ENCODE measurements around the gene SYNRG. TPM values are rescaled to one million over a fixed set of nuclear protein-coding genes. Genes with fewer than 3 reads are reported as not detected.

SYNRG gene
- total RNA-seq, 1 donor from 2014 or later, result 65.4 TPM

DNA sequence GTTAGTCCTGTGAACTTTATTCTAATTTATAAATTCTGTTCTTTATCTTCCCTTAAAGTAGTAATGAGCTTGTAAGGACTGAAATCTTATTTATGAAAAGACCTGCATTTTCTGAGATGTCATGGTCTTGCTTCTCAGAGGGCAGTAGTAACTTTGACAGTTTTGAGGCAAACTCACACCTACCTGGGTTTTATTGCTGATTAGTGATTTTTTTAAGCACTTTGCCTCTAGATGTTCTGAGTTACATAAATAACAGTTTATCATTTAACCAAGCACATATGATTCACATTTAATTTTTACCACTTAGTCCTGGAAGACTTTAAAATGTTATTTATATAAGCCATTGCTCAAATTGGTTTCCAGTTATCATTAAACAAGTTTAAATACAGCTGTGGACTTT is 108.8 kb downstream of the SYNRG start:
- DNase-seq (ENCODE audit: low spot score), result no peak

DNA sequence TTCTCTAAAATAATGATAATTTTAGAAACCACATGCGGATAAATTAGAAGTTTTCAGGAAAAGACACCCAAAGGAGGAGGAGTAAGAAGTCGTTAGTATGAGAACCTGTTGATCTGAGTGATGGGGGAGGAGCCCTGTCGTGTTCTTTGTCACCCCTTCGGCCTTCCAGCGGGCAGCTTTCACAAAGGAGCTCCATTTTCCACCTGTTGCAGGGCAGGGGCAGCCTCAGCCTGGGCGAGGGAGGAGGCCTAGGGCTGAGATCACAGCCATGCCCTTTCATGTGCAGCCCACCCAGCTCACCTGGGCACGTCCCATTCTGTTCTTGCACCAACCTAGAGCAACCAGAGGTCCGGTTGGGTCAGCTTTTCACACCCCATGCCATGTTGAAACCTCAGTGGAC is 114.2 kb downstream of the SYNRG start:
- no peak for DNase-seq (ENCODE audit: low spot score)

DNA sequence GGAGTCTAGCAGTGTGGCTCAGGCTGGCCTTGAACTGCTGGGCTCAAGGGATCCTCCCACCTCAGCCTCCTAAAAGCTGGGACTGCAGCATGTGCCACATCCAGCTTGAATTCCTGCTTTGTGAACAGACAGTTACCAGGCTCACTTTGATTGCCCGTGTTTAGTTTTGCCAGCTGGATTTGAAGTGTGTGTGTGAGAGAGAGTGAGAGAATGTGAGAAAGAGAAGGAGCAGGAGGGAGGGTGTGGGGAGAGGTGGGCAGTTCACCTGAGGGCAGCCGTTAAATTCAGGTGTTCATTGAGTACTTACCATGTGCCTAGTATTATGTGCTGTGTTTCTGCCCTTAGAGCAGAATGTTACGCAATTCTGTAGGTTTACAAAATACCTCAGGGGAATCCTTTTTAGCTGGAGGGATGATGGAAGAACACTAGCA is 114.8 kb downstream of the SYNRG start:
- DNase-seq (ENCODE audit: low spot score), result no peak

DNA sequence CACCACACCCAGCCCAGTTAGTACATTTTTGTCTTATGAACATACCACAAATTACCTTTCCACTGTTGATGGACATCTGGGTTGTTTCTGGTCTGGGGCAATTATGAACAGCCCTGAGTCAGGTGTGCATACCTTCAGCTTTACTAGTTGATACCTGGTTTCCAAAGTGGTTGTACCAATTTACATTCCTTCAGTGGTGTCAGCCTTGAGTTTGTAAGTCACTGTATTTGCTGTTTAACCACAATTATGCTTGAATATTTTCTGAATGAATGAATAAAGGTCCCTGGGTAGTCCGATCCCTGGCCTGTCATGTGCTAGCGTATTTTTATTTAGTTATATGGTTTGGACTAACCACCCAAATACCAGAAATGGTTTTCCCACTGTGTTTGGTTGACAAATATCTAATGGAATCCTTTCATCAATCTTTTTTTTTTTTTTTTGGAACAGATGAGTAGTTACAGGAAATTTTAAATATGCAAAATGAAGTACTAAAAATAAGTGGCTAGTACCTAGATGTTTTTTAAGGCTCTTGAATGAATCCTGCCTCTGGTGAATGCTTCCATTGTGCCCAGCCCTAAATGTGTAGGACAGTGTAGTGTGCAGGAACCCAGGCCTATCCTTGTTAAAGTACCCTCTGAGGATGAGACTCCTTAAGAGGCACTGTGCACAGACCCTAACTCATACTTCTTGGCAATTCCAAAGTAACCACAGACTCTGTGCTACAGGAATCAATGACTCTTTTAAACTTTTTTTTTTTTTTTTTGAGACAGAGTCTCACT is 115.8 kb downstream of the SYNRG start:
- no peak for DNase-seq (ENCODE audit: low spot score)

DNA sequence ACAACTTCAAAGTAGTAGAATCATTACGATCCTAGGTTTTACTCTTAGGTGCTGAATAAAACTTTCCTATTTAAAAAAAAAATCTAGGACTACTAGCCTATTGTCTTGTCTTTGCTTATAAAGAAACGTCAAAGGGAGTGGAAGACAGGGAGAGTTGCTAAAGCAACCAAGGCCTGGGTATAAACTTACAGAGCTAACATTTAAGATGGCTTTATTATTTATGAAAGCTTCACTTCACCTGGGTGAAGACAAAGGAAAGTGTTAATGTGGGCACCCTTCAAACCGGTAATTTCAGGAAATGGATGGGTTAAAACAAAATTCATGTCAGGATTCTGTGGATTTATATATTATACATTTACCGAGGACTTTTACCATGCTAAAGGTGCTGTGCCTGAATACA is 117.1 kb downstream of the SYNRG start:
- no peak for DNase-seq (ENCODE audit: low spot score)

DNA sequence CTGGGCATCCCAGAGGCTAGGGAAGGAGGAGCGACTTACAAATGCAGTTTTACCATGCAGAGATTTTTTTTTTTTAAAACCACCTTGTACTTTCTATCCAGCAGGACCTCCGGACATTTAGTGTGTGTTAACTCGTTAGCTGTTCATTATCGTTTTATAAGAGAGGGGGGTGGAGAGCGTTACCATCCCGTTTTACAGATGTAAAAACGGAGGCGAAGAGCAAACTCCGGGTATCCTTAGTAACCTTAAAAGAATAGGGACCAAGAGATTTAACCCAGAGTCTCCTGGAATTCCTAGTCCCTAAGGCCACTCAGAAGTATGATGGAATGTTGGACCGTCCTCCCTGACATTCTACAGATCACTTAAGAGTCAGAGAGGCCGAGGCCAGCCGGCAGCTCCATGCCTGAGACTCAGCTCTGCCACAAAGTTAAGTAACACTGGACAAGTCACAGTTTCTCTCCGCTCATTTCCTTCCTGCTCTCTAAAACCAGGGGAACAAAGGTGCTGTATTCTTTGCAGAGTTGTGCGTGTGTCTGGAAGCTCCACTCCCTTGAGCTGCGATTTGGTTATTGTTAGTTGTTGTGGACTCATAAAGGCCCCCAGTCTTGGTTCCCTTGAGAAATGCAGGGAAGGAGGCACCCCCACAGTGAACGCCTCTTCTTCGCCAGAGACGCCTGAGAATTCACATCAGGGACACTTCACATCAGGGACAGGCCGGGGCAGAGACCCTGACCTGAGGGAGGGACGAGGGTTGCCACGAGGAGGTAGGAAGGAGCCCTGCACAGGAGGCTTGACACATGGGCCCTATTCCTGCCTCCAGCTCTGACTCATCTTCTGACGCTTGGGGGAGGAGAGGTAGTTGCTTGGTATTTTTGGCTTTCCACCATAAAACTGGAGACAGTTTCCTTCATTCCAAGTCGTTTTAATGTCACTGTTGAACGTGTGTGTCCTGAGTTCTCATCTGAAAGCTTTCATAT is 118.3 kb downstream of the SYNRG start:
- peak; percentile 53 for DNase-seq (ENCODE audit: low spot score)

DNA sequence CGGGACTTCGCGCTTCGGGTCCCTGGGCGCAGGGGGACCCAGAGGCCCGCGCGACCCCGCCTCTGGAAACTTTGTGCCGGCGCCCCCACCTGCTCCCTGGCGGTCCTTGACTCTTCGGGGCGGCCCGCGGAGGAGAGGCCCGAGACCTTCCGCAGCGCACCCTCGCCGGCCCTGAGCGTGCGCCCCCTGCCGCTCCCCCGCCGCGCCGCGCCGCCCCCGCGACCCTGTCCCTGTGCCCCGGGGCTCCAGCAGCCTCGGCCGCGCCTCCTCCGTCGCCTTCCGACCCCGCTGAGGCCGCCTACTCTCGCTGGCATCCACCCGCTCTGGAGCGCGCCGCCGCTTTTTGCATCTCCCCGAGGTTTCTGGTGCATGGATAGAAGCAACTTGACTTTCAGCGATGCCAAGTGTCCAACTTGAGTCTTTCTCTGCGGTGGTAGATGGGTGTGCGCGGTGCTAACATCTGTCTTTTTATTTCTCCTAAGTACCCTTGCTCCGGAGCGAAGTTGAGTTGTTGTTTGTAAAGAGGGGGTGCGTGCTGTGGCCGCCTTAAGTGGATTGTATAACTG is 119.1 kb downstream of the SYNRG start:
- DNase-seq (ENCODE audit: low spot score), result peak; percentile 64

DNA sequence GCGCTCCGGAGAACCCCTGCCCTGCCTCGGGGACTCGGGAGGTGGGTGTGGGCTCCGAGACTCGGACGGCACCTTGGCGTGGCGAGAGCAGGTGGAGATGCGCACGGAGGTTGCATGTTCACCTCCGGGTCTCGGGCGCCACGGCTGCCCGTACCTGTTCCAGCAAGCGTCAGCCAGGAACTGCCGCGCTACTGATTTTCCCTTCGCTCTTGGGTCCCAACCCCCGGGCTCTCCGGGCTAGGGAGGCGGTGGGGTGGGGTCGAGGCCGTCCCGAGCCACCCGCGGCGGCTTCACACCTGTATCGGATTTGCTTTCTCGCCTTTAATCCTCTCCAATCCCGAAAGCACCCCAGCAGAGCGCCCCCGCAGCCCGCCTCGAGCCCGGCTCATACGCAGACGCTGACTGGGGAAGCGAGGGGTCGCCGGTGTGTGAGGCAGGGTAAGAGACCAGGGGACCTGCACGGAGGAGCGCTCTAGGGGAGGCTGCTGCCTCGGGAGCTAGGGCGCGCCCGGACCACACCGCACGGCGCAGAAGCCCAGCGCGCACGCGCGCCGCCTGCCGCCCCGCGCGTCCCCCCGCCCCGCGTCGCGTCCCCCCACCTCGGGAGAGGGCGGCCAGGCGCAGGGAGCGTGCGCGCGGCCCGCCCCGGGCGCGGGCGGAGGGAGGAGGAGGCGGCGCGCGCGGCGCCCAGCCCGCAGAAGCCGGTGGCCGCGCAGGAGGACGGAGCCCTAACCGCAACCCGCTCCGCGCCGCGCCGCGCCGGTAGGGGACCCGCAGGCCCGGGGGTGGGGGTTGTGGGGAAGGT is 119.8 kb downstream of the SYNRG start, which contains the start of gene DUSP14:
Gene DUSP14 (plus strand): TSS at position 695 of the 805 bp plus-strand sequence. CDS start 22,382 bp downstream, outside the sequence.
- peak; percentile 79 for DNase-seq (ENCODE audit: low spot score)

DNA sequence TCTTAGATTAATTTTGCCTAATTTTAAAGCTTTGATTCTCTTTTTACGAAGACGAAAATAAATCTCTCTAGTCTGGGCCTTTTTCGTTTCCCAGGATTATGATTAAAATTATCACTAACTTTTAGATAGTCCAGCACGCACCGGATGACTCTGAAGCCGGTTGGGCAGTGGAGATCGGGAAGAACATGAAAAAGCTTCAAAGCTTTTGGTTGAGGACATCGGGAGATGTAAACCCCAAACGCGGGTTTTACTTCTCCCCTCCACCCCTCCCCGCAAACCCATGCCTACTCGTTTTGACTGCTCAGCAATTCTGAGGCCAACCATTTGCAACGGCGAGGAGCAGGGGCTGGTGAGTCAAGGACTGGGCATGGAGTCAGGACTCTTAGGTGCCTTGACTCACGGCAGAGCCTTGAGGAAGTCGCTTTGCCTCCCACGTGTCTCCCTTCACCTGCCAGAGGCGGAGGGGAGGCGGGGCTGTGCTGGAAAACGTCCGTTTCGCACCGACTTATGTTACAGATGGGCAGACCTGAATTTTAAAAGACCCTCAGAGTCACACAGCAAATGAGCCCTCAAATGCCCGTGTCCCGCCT is 120.5 kb downstream of the SYNRG start:
- peak; percentile 85 for DNase-seq (ENCODE audit: low spot score)

DNA sequence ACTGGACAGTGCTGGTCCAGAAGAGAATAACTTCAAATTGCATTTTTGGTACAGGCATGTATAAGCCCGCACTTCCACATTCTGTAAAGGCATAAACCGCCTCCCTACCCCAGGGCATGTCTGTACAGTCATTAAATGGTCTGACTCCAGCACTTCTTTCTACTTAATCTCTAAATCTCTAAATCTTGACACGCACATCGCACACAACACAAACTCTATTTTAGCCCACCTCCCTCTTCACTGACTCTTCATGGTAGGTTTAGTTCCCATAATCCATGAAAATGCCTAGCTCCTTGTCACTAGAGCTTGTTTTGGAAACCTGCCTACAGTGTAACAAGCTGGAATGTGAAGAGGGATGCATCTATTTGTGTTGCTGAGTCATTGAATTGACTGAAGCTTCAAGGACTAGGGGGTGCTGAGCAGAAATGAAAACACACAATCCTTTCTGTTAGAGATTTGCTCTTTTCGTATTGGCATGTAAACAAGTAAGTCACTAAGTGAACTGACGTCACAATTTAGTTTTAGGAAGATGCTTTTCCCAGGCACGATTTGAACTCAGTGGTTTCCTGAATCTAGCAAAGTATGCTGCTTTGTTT is 121.1 kb downstream of the SYNRG start:
- DNase-seq (ENCODE audit: low spot score), result no peak

DNA sequence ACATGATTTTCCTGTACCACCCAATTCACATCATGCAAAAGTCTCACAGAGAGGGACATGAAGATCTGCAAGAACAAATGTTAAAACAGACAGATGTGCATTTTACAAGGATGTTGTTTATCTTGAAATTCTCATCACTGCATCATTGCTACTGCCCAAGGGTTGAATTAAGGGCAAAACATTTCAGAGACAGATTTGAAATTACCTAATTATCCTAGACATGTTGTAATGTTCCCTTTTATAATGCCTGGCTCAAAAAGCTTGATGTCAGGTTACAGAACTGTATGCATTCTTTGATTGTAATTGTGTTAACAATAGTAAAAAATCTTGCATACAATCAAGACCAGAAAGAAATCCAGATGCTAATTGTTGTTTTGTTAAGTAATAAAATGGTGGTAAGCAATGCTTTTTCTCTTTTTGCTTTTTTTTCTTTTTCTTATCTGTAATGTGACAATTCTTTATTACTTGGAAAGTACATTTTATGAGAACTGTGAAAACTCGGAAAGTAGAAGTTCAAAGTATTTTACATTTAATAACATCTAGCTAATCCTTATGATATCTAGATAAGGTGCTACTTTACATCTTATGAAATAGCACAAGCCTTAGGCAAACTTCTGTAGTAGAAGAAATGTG is 123.2 kb downstream of the SYNRG start:
- no peak for DNase-seq (ENCODE audit: low spot score)

DNA sequence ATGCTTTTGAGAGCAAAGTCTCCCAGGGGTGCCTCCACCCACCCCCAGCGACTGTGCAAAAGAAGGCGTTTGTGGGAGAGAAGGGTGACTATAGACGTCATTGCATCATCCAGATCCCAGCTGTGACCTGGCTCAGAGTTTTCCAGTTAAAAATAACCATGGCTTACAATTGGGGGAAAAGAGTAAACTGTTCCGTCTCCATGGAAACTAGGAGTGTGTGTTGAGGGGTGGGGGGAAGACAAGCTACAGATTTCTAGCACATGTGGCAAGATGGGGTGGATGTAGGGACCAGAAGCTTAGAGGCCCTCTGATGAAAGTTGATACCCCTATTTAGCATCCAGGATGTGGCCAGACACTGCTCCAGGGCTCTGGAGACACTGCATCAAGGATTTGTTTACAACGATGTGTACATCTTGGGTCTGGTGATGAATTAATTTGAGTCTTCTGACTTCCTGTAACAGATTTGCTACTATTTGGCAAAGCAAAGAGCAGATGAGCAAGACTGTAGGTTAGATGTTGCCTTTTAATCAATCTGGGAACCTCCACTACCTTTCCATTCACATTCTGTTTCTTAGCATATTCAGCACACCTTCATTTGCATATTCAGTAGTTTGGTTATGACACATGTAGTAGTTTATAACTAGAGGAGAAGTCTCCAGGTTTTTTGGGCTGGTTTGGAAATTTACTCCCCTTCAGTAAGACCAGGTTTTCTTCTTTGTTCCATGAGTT is 125.7 kb downstream of the SYNRG start:
- DNase-seq (ENCODE audit: low spot score), result no peak

DNA sequence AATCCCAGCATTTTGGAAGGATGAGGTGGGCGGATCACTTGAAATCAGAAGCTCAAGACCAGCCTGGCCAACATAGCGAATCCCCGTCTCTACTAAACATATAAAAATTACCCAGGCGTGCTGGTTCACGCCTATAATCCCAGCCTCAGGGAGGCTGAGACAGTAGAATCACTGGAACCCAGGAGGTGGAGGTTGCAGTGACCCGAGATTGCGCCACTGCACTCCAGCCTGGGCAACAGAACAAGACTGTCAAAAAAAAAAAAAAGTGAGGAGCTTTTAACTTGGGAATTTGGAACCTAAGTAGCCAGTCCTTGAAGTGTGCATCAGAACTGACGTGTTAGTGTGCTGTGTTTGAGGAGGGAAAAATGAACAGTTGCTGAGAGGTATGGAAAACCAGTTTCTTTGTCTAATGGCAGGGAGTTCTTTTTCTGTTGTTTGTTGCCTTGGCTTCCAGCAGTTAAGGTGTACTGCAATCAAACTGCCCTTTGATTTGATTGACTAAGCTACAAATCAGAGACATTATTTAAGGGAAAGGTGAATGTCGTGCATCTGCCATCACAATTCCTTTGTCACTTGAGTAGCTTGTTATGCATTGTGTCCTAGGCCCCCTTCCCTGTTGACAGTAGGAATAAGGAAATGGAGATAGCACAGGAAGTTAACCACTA is 128.1 kb downstream of the SYNRG start:
- no peak for DNase-seq (ENCODE audit: low spot score)

DNA sequence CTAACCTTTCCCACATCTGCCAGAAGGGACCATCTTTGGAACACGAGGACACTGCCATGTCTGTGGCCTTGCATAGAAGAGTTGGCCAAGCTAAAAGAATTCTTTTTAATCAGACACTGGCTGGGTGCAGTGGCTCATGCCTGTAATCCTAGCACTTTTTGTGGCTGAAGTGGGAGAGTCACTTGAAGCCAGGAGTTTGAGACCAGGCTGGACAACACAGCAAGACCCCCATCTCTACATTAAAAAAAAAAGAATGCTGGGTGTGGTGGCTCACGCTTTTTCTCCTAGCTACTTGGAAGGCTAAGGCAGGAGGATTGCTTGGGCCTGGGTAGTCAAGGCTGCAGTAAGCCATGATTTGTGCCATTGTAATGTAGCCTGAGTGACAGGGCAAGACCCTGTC is 128.8 kb downstream of the SYNRG start:
- no peak for DNase-seq (ENCODE audit: low spot score)

DNA sequence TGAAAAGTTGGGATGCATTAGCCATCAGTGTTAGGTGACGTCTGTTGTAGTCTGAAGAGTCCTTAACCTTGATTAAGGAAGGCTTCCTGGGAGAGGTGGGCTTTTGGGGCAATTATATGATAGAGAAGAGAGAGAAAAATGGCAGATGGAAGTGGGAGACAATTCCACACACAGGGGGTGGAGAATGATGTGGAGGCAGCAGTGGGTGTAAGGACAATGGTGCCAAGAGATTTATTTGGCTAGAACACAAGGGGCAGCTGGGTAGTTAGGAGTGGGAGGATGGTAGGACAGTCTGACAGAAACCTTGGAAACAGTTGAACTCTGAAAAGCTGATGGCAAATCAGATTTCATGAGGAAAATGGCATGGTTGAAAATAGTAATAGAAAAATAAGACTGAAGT is 130.2 kb downstream of the SYNRG start:
- no peak for DNase-seq (ENCODE audit: low spot score)

DNA sequence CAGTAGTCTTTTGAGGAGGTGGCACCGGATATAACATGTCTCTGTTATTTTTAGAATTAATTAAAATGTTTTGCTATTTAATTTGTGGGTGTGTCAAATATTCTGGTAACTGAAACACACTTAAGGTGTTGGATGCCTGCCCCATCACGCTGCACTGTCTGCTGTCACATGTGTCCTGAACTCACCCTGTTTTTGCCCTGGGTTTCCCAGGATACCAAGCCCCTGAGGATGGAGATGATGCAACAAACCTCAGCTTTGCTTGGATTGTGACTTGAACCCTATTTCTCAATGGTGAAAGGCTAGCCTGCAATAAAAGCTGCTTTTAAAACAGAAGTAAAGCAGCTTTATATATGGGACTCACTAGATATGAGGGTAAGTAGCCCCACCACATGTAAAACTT is 131.0 kb downstream of the SYNRG start:
- no peak for DNase-seq (ENCODE audit: low spot score)

DNA sequence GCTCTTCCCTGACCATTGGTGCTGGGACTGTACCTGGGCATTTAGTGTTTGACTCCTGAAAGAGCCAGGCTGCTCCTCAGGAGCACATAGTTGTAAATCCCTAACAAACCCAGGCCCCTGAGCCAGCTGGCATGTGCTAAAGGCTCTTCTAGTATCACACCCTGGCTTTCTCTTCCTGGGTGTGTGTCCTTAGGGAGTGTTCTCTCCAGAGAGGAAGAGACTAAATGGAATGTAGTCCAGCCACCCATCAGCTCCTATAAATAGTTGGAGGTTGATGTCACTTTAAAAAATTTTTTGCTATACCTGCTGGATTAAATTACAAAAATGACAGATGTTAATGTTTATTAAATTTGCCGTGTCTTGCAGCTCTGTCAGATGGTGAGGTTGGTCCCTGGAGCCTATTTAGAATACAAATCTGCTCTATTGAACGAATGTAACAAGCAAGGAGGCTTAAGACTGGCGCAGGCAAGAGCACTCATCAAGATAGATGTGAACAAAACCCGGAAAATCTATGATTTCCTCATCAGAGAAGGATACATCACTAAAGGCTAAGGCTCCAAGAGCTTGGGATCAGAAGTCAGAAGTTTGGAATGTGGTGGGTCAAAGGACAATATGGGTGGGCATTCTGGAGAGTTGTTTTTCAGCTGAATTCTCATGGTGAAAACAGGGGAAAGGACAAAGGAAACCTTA is 132.6 kb downstream of the SYNRG start:
- no peak for DNase-seq (ENCODE audit: low spot score)

DNA sequence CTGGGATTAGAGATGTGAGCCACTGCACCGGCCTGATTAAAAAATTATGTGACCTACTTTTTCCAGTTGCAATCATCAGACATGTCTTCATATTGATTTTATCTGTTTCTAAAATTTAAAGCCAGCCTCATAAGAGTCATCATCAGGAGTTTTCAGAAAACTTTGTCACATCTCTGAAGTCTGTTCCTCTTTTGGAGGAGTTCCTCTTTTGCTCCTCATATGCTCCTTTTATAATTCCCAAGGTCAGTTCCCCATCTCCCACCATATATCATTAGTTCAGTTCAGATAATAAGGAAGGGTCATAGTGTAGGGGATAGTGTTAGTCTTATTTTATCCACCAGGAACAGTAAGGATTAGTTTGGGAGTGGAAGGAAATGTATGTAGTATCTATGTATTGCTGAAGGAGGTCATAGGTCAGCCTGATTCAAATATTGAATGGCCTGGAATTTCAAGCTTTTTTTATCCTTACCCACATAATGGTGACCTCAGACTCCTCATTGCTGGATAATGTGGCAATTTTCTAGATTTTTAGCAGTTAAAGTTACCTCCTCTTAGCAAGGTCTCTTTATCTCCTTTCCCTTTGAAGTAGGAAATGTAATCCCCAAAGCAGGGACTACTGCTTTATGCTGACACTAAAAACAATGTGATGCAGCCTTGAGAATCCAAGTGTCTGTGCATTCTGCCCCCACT is 133.3 kb downstream of the SYNRG start:
- no peak for DNase-seq (ENCODE audit: low spot score)

All from ureter (tissue), 1 donor.